ENCODE measurements around the gene OGFOD2.
"Not testable (repeated sequence)": the region's sequence is repeated elsewhere in the genome, so short reads cannot be mapped to it uniquely, and the experiment has no call there.

OGFOD2 gene

GRCh38 chr12:123003257-123003656, 28.2 kb downstream of the OGFOD2 start:
- Histone ChIP-seq H3K4me1 (ENCODE audit: control insufficient read depth, insufficient read depth, low read length, poor library complexity, severe bottlenecking) (no peaks in the 10 kb centered on the region), H3K27ac (ENCODE audit: insufficient read depth, low read length, poor library complexity, severe bottlenecking) (no peak overlapping the region), H3K27me3 (replicated peaks; ENCODE audit: control insufficient read depth, insufficient read depth, low read length, poor library complexity, severe bottlenecking) (no peaks in the 10 kb centered on the region), H3K4me3 (ENCODE audit: insufficient read depth, low read depth, low read length, poor library complexity, severe bottlenecking) (no peak overlapping the region), H3K9me3 (ENCODE audit: control insufficient read depth, low read length) (no peaks in the 10 kb centered on the region), H3K36me3 (ENCODE audit: control insufficient read depth, insufficient read depth, low read length) (peaks cover 15% of the 10 kb centered on the region)
- DNase-seq: no peak

GRCh38 chr12:123004287-123004686, 29.2 kb downstream of the OGFOD2 start:
- H3K4me3 ChIP-seq (ENCODE audit: insufficient read depth, low read depth, low read length, poor library complexity, severe bottlenecking): no peak overlapping the region
- H3K36me3 ChIP-seq (ENCODE audit: control insufficient read depth, insufficient read depth, low read length): peaks cover 16% of the 10 kb centered on the region
- H3K27me3 ChIP-seq (replicated peaks; ENCODE audit: control insufficient read depth, insufficient read depth, low read length, poor library complexity, severe bottlenecking): no peaks in the 10 kb centered on the region
- no peak for DNase-seq
- H3K9me3 ChIP-seq (ENCODE audit: control insufficient read depth, low read length): no peaks in the 10 kb centered on the region
- no peaks in the 10 kb centered on the region for H3K4me1 ChIP-seq (ENCODE audit: control insufficient read depth, insufficient read depth, low read length, poor library complexity, severe bottlenecking)
- H3K27ac ChIP-seq (ENCODE audit: insufficient read depth, low read length, poor library complexity, severe bottlenecking): no peak overlapping the region

- DNase-seq: no peak
- no peak overlapping the region for H3K4me3 ChIP-seq (ENCODE audit: insufficient read depth, low read depth, low read length, poor library complexity, severe bottlenecking)
- no peaks in the 10 kb centered on the region for H3K27me3 ChIP-seq (replicated peaks; ENCODE audit: control insufficient read depth, insufficient read depth, low read length, poor library complexity, severe bottlenecking)
- no peaks in the 10 kb centered on the region for H3K9me3 ChIP-seq (ENCODE audit: control insufficient read depth, low read length)
- H3K27ac ChIP-seq (ENCODE audit: insufficient read depth, low read length, poor library complexity, severe bottlenecking): no peak overlapping the region
- peaks cover 13% of the 10 kb centered on the region for H3K36me3 ChIP-seq (ENCODE audit: control insufficient read depth, insufficient read depth, low read length)
- H3K4me1 ChIP-seq (ENCODE audit: control insufficient read depth, insufficient read depth, low read length, poor library complexity, severe bottlenecking): no peaks in the 10 kb centered on the region
Observed at GRCh38 chr12:123005081-123005626, 30.1 kb downstream of the OGFOD2 start.

- Histone ChIP-seq H3K36me3 (ENCODE audit: control insufficient read depth, insufficient read depth, low read length) (peaks cover 6% of the 10 kb centered on the region), H3K4me1 (ENCODE audit: control insufficient read depth, insufficient read depth, low read length, poor library complexity, severe bottlenecking) (no peaks in the 10 kb centered on the region), H3K4me3 (ENCODE audit: insufficient read depth, low read depth, low read length, poor library complexity, severe bottlenecking) (no peak overlapping the region), H3K27me3 (replicated peaks; ENCODE audit: control insufficient read depth, insufficient read depth, low read length, poor library complexity, severe bottlenecking) (no peaks in the 10 kb centered on the region), H3K9me3 (ENCODE audit: control insufficient read depth, low read length) (no peaks in the 10 kb centered on the region), H3K27ac (ENCODE audit: insufficient read depth, low read length, poor library complexity, severe bottlenecking) (no peak overlapping the region)
- DNase-seq: no peak
Observed at GRCh38 chr12:123006977-123007376, 31.9 kb downstream of the OGFOD2 start.

GRCh38 chr12:123010110-123010509, 35.1 kb downstream of the OGFOD2 start:
- no peak for DNase-seq
- no peak overlapping the region for H3K27ac ChIP-seq (ENCODE audit: insufficient read depth, low read length, poor library complexity, severe bottlenecking)
- no peak overlapping the region for H3K4me3 ChIP-seq (ENCODE audit: insufficient read depth, low read depth, low read length, poor library complexity, severe bottlenecking)
- no peaks in the 10 kb centered on the region for H3K9me3 ChIP-seq (ENCODE audit: control insufficient read depth, low read length)
- no peaks in the 10 kb centered on the region for H3K27me3 ChIP-seq (replicated peaks; ENCODE audit: control insufficient read depth, insufficient read depth, low read length, poor library complexity, severe bottlenecking)
- H3K36me3 ChIP-seq (ENCODE audit: control insufficient read depth, insufficient read depth, low read length): peaks cover 7% of the 10 kb centered on the region
- no peaks in the 10 kb centered on the region for H3K4me1 ChIP-seq (ENCODE audit: control insufficient read depth, insufficient read depth, low read length, poor library complexity, severe bottlenecking)

GRCh38 chr12:123010681-123011080, 35.6 kb downstream of the OGFOD2 start:
- no peak overlapping the region for H3K27ac ChIP-seq (ENCODE audit: insufficient read depth, low read length, poor library complexity, severe bottlenecking)
- no peaks in the 10 kb centered on the region for H3K4me1 ChIP-seq (ENCODE audit: control insufficient read depth, insufficient read depth, low read length, poor library complexity, severe bottlenecking)
- H3K9me3 ChIP-seq (ENCODE audit: control insufficient read depth, low read length): no peaks in the 10 kb centered on the region
- DNase-seq: no peak
- H3K27me3 ChIP-seq (replicated peaks; ENCODE audit: control insufficient read depth, insufficient read depth, low read length, poor library complexity, severe bottlenecking): no peaks in the 10 kb centered on the region
- H3K4me3 ChIP-seq (ENCODE audit: insufficient read depth, low read depth, low read length, poor library complexity, severe bottlenecking): no peak overlapping the region
- H3K36me3 ChIP-seq (ENCODE audit: control insufficient read depth, insufficient read depth, low read length): peaks cover 7% of the 10 kb centered on the region

- Histone ChIP-seq H3K4me1 (ENCODE audit: control insufficient read depth, insufficient read depth, low read length, poor library complexity, severe bottlenecking) (no peaks in the 10 kb centered on the region), H3K36me3 (ENCODE audit: control insufficient read depth, insufficient read depth, low read length) (peaks cover 7% of the 10 kb centered on the region), H3K9me3 (ENCODE audit: control insufficient read depth, low read length) (no peaks in the 10 kb centered on the region), H3K27ac (ENCODE audit: insufficient read depth, low read length, poor library complexity, severe bottlenecking) (no peak overlapping the region), H3K27me3 (replicated peaks; ENCODE audit: control insufficient read depth, insufficient read depth, low read length, poor library complexity, severe bottlenecking) (no peaks in the 10 kb centered on the region), H3K4me3 (ENCODE audit: insufficient read depth, low read depth, low read length, poor library complexity, severe bottlenecking) (no peak overlapping the region)
- no peak for DNase-seq
Observed at GRCh38 chr12:123011701-123012100, 36.7 kb downstream of the OGFOD2 start.

- no peak for DNase-seq
- no peaks in the 10 kb centered on the region for H3K27me3 ChIP-seq (replicated peaks; ENCODE audit: control insufficient read depth, insufficient read depth, low read length, poor library complexity, severe bottlenecking)
- H3K27ac ChIP-seq (ENCODE audit: insufficient read depth, low read length, poor library complexity, severe bottlenecking): no peak overlapping the region
- no peaks in the 10 kb centered on the region for H3K9me3 ChIP-seq (ENCODE audit: control insufficient read depth, low read length)
- H3K4me1 ChIP-seq (ENCODE audit: control insufficient read depth, insufficient read depth, low read length, poor library complexity, severe bottlenecking): no peaks in the 10 kb centered on the region
- peaks cover 7% of the 10 kb centered on the region for H3K36me3 ChIP-seq (ENCODE audit: control insufficient read depth, insufficient read depth, low read length)
- no peak overlapping the region for H3K4me3 ChIP-seq (ENCODE audit: insufficient read depth, low read depth, low read length, poor library complexity, severe bottlenecking)
Observed at GRCh38 chr12:123013185-123014095, 38.4 kb downstream of the OGFOD2 start.

GRCh38 chr12:123014473-123014872, 39.4 kb downstream of the OGFOD2 start:
- H3K9me3 ChIP-seq (ENCODE audit: control insufficient read depth, low read length): not testable (repeated sequence)

GRCh38 chr12:123017753-123018152, 42.7 kb downstream of the OGFOD2 start:
- Histone ChIP-seq H3K36me3 (ENCODE audit: control insufficient read depth, insufficient read depth, low read length) (peaks cover under 1% of the 10 kb centered on the region), H3K4me1 (ENCODE audit: control insufficient read depth, insufficient read depth, low read length, poor library complexity, severe bottlenecking) (no peaks in the 10 kb centered on the region), H3K4me3 (ENCODE audit: insufficient read depth, low read depth, low read length, poor library complexity, severe bottlenecking) (no peak overlapping the region), H3K27me3 (replicated peaks; ENCODE audit: control insufficient read depth, insufficient read depth, low read length, poor library complexity, severe bottlenecking) (no peaks in the 10 kb centered on the region), H3K9me3 (ENCODE audit: control insufficient read depth, low read length) (no peaks in the 10 kb centered on the region), H3K27ac (ENCODE audit: insufficient read depth, low read length, poor library complexity, severe bottlenecking) (no peak overlapping the region)
- no peak for DNase-seq

More at GRCh38 chr12:123014473-123014872, 39.4 kb downstream of the OGFOD2 start:
- not testable (repeated sequence) for DNase-seq; H3K27me3 ChIP-seq (replicated peaks; ENCODE audit: control insufficient read depth, insufficient read depth, low read length, poor library complexity, severe bottlenecking); H3K36me3 ChIP-seq (ENCODE audit: control insufficient read depth, insufficient read depth, low read length); H3K4me1 ChIP-seq (ENCODE audit: control insufficient read depth, insufficient read depth, low read length, poor library complexity, severe bottlenecking); H3K4me3 ChIP-seq (ENCODE audit: insufficient read depth, low read depth, low read length, poor library complexity, severe bottlenecking); H3K27ac ChIP-seq (ENCODE audit: insufficient read depth, low read length, poor library complexity, severe bottlenecking)
